Epidermal melanocyte (primary cell): ENCODE results near the gene ASB5.
"Not testable (repeated sequence)": the region's sequence is repeated elsewhere in the genome, so short reads cannot be mapped to it uniquely, and the experiment has no call there.

Experiments
- DNase-seq: peaks from one replicate; pipeline ENCODE4 v3.0.0; 2011; ENCODE audit warnings: low spot score; ENCODE audit not compliant: insufficient read length

The ASB5 gene, protein sequence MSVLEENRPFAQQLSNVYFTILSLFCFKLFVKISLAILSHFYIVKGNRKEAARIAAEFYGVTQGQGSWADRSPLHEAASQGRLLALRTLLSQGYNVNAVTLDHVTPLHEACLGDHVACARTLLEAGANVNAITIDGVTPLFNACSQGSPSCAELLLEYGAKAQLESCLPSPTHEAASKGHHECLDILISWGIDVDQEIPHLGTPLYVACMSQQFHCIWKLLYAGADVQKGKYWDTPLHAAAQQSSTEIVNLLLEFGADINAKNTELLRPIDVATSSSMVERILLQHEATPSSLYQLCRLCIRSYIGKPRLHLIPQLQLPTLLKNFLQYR

DNA sequence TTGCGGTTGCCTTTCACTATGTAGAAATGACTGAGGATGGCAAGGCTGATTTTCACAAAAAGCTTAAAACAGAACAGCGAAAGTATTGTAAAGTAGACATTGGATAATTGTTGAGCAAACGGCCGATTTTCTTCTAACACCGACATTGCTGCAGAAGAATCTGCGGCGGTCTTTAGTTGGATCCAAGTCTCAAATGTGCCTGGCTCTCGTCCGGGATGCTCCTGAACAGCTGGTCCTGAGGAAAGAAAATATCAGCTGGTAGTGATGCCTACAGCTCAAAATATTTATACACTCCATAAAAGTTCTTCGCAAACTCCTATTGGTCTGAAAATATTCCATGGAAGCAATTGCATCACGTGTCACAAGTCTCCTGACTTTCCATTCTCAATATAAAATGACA lies at the start of gene ASB5:
Gene ASB5, minus strand, starts transcription at position 260 of the 400 bp plus-strand sequence. Its CDS starts 114 bp downstream, at position 146.
- DNase-seq, result no peak

- no peak for DNase-seq
Observed at GRCh38 chr4:176313596-176314336, 44.7 kb upstream of the ASB5 start.

DNA sequence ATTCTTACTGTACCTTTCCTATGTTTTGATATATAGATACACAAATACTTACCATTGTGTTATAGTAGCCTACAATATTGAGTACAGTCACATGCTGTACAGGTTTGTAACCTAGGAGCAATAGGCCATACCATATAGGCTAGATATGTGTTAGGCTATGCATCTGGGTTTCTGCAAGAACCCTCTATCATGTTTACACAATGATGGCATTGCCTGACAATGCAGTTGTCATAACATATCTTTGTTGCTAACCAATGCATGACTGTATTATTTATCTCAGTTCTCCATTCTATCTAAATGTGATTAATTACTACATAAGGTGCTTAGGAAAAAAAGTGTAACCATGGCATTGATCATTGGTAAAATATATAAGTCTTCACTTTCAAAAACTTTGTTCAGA lies 40.8 kb upstream of the ASB5 start:
- no peak for DNase-seq

DNA sequence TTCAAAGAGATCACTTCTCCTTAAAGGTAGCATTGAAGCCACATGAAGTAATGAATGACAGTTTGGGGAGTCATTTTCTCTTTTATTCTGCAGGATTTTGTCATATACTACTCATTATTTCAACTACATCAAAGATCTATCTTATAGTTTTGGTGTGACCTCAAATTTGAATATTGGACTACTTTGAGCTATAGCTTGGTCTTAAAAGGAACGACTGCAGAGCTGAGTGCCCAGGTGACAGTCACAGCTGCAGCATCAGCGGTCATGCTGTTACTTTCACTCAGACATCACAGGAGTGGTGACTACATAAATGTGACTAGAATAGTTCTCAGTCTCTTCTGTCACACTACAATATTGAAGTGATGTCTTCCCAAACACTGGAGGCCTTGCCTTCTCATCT lies 40.0 kb upstream of the ASB5 start:
- no peak for DNase-seq

- no peak for DNase-seq
Observed at GRCh38 chr4:176308441-176308840, 39.4 kb upstream of the ASB5 start.

GRCh38 chr4:176307666-176307930 lies 38.6 kb upstream of the ASB5 start:
- no peak for DNase-seq

DNA sequence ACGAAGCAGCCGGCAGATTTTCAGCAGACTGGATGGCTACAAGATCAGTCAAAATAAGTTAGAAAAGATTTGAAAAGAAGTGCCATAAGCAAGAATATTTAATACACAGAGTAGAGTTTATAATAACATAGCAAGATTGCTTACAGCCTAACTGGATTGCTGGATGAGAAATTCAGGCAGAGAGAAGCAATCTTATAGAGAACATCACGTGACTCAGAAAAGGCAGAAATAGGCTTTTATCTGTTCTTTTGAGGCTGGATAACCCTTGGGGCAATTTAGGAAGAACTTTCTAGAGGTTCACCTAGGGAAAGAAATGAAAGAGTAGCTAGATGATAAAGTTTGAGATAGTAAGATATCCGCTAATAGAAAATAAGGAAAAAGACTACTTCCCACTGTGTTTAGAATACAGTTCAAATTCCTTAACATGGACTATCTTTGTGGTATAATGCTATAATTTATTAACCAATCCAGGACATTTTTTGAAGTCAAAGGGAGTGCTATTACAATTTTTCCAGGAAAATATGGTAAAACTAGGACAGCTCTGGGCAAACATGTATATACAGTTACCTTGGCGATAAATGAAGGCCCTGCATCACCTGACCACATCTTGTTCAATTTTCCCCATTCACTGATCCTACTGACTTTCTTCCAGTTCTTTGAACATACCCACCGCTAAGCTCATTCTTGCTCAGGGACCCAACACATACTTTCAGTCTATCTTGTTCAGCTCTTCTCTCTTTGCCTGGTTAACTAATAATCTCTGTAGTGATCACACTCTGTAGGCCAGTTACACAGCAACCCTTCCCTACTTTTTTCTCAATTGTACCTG lies 38.0 kb upstream of the ASB5 start:
- DNase-seq, result no peak

- no peak for DNase-seq
Observed at GRCh38 chr4:176303938-176304337, 34.9 kb upstream of the ASB5 start.

DNA sequence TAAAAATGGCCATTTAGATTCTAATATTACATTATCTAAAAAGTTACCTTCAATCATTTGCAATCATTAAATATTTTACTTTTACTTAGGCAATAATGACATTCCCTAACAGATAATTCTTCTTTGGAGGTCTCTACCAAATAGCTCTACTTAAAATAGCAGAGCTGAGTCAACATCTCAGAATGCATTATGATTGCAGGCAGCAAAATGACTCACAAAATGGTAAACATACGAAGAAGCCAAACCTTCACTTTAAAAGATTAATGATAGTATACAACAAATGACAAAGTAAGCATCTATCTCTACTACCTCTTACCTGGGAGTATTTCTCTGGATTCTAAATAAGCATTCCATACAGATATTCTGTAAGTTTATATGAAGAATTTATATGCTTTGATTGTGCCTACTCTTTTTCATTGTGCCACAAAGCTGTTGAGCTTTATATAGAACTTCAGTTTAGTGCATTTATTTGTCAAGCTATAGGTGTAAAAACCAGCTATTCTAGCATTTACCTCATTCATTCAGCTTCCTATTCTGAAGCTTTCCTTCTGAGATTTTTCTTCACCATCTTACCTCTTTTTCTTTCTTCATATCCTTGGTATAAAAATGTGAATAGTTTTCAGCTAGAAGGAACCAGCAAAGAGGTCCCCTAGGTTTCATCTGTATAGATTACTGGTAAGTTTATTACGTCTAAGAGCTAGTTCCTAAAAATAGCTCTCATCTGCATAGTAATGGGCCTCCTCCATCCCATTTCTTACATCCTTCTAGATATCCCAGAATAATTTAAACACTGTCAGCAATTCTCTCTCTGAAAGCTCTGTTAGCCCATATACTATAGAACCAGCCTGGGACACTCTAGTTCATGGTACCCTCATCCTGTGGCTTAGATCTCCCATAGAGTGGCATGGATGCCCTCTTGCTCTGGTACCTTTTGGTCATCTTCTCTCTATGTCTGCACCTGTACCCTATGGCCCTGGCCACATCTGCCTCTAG lies 33.6 kb upstream of the ASB5 start:
- DNase-seq, result peak; percentile 34

DNA sequence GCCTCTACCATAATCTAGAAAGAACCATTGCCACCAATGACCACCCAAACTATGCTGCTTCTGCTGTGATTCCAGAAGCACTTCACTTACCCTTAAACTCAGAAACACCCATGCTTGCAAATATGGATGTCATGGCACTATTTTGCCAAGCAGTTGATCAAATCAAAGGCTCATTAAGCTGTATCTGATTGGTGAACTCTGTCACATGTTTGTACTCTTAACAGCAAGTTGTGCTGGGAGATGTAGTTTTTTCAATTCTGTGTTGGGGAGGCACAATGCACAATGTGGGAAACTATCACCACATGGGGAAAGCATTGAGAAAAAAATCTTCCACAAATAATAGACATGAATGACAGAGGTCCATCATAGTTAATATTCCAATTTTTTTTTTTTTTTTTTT lies 31.5 kb upstream of the ASB5 start:
- DNase-seq, result no peak

DNA sequence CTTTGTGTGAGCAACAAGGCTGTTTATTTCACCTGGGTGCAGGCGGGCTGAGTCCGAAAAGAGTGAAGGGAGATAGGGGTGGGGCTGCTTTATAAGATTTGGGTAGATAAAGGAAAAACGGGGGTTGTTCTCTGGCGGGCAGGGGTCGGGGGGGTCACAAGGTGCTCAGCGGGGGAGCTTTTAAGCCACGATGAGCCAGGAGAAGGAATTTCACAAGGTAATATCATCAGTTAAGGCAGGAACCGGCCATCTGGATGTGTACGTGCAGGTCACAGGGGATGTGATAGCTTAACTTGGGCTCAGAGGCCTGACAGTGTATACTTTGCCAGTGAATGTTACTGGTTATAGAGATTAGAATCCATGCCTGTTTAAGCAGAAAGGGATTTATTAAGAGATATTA lies 31.0 kb upstream of the ASB5 start:
- DNase-seq, result no peak

DNA sequence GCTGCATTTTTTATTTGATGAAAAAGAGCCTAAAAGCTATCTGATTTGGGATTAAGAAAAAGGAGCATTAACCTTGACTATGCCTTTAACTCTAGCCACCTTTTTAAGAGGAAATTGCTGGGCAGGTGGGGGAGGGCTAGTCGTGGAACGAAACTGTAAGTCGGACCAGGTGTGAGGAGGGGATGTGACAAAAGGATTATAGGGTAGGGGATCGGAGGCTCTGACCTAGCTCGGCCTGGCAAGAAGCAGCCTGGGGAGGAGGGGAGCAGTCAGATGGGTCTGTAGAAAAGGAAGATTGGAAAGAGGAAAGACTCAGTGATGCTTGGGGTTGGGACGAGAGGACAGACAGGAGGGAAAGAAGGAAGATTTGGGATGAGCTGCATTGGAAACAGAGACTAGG lies 29.6 kb upstream of the ASB5 start:
- DNase-seq, result no peak

GRCh38 chr4:176295907-176296306 lies 26.9 kb upstream of the ASB5 start:
- not testable (repeated sequence) for DNase-seq

DNA sequence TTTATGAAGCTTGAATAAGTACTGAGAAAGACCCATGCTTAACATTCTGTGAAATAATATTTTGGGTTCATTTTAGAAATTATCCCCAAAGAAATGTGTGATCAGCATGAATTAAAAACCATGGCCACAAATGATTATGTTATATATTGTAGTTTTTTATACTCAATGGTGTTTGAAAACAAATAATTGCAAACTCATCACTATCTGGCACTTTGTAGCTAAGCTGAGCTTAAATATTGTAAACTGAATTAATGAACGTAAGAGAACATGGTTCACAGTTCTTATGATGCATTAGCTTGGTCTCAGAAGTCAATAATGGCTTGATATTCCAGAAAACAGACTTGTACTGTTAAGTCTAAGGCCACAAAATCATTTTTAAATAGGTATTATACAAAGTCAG lies 24.6 kb upstream of the ASB5 start:
- DNase-seq, result no peak

DNA sequence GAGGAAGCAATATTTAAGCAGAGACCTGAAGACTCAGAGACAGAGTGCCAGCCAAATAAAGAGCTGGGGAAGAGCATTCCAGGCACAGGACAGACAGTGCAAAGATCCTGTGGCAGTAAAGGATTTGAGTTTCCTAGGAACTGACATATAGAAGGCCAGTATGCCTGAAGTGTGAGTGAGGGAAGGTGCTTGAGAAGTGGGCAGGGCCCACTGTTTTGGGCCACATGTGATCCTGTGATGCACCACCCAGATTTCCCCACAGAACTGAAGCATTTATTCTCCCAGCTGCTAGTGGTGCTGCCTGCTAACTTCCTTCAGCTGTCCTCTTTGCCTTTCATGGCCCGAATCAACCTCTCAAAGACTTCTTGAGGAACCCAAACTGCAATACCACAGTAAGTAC lies 23.9 kb upstream of the ASB5 start:
- no peak for DNase-seq

DNA sequence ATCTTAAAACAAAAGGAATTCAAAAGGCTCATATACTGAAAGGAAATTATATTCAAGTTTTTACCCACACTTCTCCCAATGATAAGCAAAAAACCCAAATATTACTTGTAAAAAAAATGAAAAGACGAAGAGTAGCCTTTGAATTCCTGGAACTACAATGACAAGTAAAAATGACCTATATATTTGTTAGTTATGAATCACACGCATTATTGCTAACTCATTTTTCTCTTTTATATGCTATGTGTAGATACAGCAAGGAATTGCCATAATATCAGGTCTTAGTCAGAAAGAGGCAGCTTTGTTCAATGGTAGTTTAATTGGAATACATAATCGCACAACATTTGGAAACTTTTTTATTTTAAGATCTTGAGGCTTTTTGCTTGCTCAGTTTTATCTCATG lies 22.7 kb upstream of the ASB5 start:
- DNase-seq, result no peak

GRCh38 chr4:176290520-176290919 lies 21.5 kb upstream of the ASB5 start:
- DNase-seq, result no peak

DNA sequence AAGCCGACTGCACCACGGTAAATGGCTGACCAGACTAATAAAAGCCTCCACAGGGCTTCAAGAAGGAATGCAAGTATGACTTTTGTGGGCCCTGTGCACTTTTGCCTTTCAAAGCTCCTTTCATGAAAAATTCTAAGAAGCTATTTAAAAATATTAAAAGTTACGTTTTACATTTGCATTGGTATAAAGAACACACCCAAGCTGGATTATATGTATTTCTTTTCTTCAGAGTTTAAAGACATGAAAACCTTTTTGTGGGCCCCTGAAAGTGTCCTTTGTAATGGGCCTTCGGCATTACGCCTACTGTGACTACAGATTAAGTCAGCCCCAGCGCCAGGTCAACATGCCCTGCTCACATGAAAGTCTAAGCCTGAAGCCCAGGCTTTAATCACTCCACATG lies 20.5 kb upstream of the ASB5 start:
- DNase-seq, result no peak

- DNase-seq, result no peak
Observed at GRCh38 chr4:176288020-176288419, 19.0 kb upstream of the ASB5 start.

- no peak for DNase-seq
Observed at GRCh38 chr4:176287546-176287945, 18.5 kb upstream of the ASB5 start.

GRCh38 chr4:176286728-176287127 lies 17.7 kb upstream of the ASB5 start:
- no peak for DNase-seq
